Measurements from ENCODE around the gene C19orf25. TPM values are rescaled to one million over a fixed set of nuclear protein-coding genes. Genes with fewer than 3 reads are reported as not detected.
A peak's percentile ranks its signal among the peaks of the same experiment; 100 is the strongest.

The C19orf25 gene
- total and polyA plus RNA-seq, 9 of the 15 experiments (the other 6 are each of a cell fraction or from before 2014, with no cell fraction given) = 0.79 to 96.0 (median 36.1) TPM

DNA sequence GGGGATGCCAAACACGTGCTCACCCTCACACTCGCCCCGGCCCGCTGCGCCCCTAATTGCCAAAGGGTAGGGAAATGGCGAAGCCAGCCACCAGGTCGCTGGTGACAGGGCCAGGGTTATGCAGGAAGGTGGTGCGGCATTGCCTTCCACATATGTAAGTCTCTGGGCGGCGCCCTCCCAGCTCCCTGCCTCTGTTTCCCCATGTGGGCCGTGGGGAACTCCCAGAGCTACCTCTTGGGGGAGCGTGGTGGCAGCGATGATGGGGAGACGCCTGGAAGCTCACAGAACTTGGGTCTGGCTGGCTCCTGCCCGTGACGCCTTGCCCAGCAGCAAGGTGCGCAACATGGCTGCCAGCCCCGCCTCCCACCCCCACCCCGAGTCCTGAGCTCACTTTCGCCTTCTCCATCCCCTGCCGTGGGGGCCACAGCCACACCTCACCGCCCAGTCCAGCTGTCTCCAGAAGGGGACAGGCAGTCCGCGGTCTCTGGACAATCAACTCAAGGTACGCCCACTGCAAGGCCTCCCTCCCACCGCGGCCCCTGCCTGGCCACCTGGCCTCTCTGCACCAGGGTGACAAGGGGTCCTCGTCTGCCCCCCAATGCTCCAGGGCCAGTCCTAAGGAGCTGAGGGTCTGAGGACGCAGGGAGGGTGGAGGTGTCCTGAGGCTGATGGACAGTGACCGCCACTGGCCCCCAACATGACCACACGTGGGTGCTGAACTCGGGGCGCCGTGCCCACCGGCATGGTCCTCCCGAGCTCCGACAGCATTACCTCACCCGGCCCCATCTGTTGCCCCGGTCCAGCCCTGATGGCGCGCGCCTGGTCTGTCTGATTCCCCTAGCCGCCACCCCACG is 6.6 kb downstream of the C19orf25 start:
- FAIRE-seq = no peak
- H4K20me1 ChIP-seq (replicated peaks; ENCODE audit: control insufficient read depth, insufficient read depth, low read length) = peaks cover 18% of the 10 kb centered on the region
- H3K79me2 ChIP-seq (ENCODE audit: control insufficient read depth, insufficient read depth, low read length) = peaks cover 44% of the 10 kb centered on the region
- CTCF ChIA-PET (ENCODE audit: low intra/inter-chr PET ratio) = no interaction called here
- POLR2A ChIA-PET = interaction anchor here (1.4 to 1.9 kb wide), 4 partner anchors 13 to 30 kb away, joined by 6 to 10 read pairs (median 8); no protein-coding TSS in a partner anchor
- no peak overlapping the region for H3K4me2 ChIP-seq (ENCODE audit: insufficient read depth, low read length)
- no peak overlapping the region for H3K27ac ChIP-seq (ENCODE audit: extremely low read depth, low read depth, low read length)
- peaks cover 32% of the 10 kb centered on the region; the same call in 2 of the 3 replicates for H3K36me3 ChIP-seq (ENCODE audit: control insufficient read depth, insufficient read depth, low read length)
- H3K4me3 ChIP-seq = no peak overlapping the region
- H3K9me3 ChIP-seq (replicated peaks; ENCODE audit: control insufficient read depth, insufficient read depth, low read depth, low read length) = no peaks in the 10 kb centered on the region; the same call in 1 of the 2 replicates
- no TSS peak for BruUV-seq (replicated peaks)
- intact Hi-C loops (cut with micrococcal nuclease) (no loop called here), in situ Hi-C loops (cut with MboI) (no loop called here)
- H3K27me3 ChIP-seq (ENCODE audit: control insufficient read depth in 2 of 2, insufficient read depth in 2 of 2, low read length in 2 of 2) = no peaks in the 10 kb centered on the region
- TF ChIP-seq TRIM28 (IDR thresholded peaks at IDR 0.05) (no peak), YY1 (IDR thresholded peaks at IDR 0.05; ENCODE audit: borderline replicate concordance in 1 of 3, control insufficient read depth in 1 of 3, extremely low read depth in 1 of 3, insufficient read depth in 3 of 3, insufficient read length in 1 of 3, insufficient replicate concordance in 2 of 3, low read depth in 1 of 3, low read length in 2 of 3) (peak in 1 of 3 experiments; percentile 24), FIP1L1 (IDR thresholded peaks at IDR 0.05; ENCODE audit: low read depth, low read length, poor library complexity, severe bottlenecking) (peak; percentile 58), ZBTB33 (CRISPR knock-in tag; IDR thresholded peaks at IDR 0.05) (peak; percentile 64; the same call in 1 of the 2 replicates), STAT5B (CRISPR knock-in tag; IDR thresholded peaks at IDR 0.05) (no peak), RBFOX2 (IDR thresholded peaks at IDR 0.05; ENCODE audit: low read depth, low read length) (peak; percentile 35; the same call in 1 of the 2 replicates), POLR2A (conservative IDR thresholded peaks at IDR 0.05) (peak; percentile 14; the same call in 1 of the 2 replicates), POLR2G (IDR thresholded peaks at IDR 0.05; ENCODE audit: low read depth, low read length) (peak; percentile 52), RBM22 (IDR thresholded peaks at IDR 0.05; ENCODE audit: low read depth, low read length, poor library complexity, severe bottlenecking) (peak; percentile 11), ZNF764 (CRISPR knock-in tag; IDR thresholded peaks at IDR 0.05; ENCODE audit: low read depth) (no peak), SUPT5H (IDR thresholded peaks at IDR 0.05) (peak; percentile 39; the same call in 1 of the 2 replicates)
- TF ChIP-seq, protein P1, sequence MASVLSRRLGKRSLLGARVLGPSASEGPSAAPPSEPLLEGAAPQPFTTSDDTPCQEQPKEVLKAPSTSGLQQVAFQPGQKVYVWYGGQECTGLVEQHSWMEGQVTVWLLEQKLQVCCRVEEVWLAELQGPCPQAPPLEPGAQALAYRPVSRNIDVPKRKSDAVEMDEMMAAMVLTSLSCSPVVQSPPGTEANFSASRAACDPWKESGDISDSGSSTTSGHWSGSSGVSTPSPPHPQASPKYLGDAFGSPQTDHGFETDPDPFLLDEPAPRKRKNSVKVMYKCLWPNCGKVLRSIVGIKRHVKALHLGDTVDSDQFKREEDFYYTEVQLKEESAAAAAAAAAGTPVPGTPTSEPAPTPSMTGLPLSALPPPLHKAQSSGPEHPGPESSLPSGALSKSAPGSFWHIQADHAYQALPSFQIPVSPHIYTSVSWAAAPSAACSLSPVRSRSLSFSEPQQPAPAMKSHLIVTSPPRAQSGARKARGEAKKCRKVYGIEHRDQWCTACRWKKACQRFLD (CRISPR knock-in tag; IDR thresholded peaks at IDR 0.05) = no peak
- no peaks in the 10 kb centered on the region for H3K9me1 ChIP-seq (ENCODE audit: control insufficient read depth, insufficient read depth, low read length)
- no peak overlapping the region for H2AFZ ChIP-seq (ENCODE audit: low read depth, low read length)
- ATAC-seq = no peak
- peak overlapping the region in 1 of 2 experiments; percentile 75; a peak in 2 of 4 replicates for H3K9ac ChIP-seq (ENCODE audit: insufficient read depth in 1 of 2, low read depth in 2 of 2, low read length in 2 of 2)
- DNase-seq (ENCODE audit: extremely low read depth in 1 of 4, low spot score in 3 of 4) = no peak
- WGBS (ENCODE audit: insufficient coverage, low coverage, missing lambda C conversion rate) = 75% methylated on average over 40 of the region's 44 CpGs
- peaks cover 8 to 87% of the 10 kb centered on the region in 2 experiments for H3K4me1 ChIP-seq (replicated peaks in 1 of 2; ENCODE audit: control insufficient read depth in 2 of 2, insufficient read depth in 2 of 2, low read length in 2 of 2)

All from K562 (cell line).